HepG2 (cell line): Measurements from ENCODE around the gene KIF13A. TPM values are rescaled to one million over a fixed set of nuclear protein-coding genes. Genes with fewer than 3 reads are reported as not detected.

Experiments
- ATAC-seq: fragments of 200-7000 bp; cut with Tn5 transposase; 3 replicates; pipeline ENCODE4 v1.9.1; 2020; ENCODE audit warnings: mild to moderate bottlenecking, moderate library complexity
- BruUV-seq: library from RNA; stranded (reverse); fragments of 400-500 nt; replicated peaks from 2 replicates; lab custom pipeline; 2021; lab: Mats Ljungman, UMichigan
- CTCF ChIA-PET: fragments of 300-600 bp; formaldehyde crosslinking; extraction: SDS; loops from one replicate; lab custom pipeline; 2021; ENCODE audit warnings: low total read pairs, inconsistent platforms, low intra/inter-chr PET ratio; lab: Yijun Ruan, JAX
- POLR2A ChIA-PET: fragments of 350-600 bp; sonication (Branson Sonifier 250); formaldehyde crosslinking; loops from one replicate; lab custom pipeline; 2020; ENCODE audit warnings: antibody characterized with exemption, inconsistent platforms; lab: Yijun Ruan, JAX
- DNase-seq: peaks from one replicate; pipeline ENCODE4 v3.0.0-alpha.2; 2015; ENCODE audit warnings: low spot score
- FAIRE-seq: peaks from 3 replicates; lab custom pipeline; 2011; peaks lifted over from hg19 to GRCh38; lab: Jason Lieb, UNC
- H2AFZ ChIP-seq: one replicate; pipeline ENCODE4 v1.6.1; 2011; ENCODE audit warnings: low read length, inconsistent platforms
- H3K27ac ChIP-seq: fragments of 300-600 bp; 3 replicates; pipeline ENCODE4 v1.8.0; 2011; ENCODE audit warnings: mixed run types, mild to moderate bottlenecking, mixed read lengths, low read length, inconsistent platforms; ENCODE audit not compliant: insufficient read depth; ENCODE audit errors: extremely low read length
- H3K27me3 ChIP-seq, 2 experiments: fragments of 200-600 bp in 1 of 2; 2 replicates in 1 of 2; 3 replicates in 1 of 2; pipeline versions ENCODE4 v1.6.0 to v1.8.0; 2011; ENCODE audit warnings: low read length in 2 of 2, mild to moderate bottlenecking in 2 of 2, moderate library complexity in 2 of 2, inconsistent platforms in 1 of 2; ENCODE audit not compliant: insufficient read depth in 2 of 2, control insufficient read depth in 1 of 2
- H3K36me3 ChIP-seq, 2 experiments: fragments of 200-600 bp in 1 of 2; replicated peaks in 1 of 2; 2 replicates in 1 of 2; 3 replicates in 1 of 2; pipeline versions ENCODE4 v1.5.1 to v1.8.0; 2011; ENCODE audit warnings: low read length in 2 of 2, inconsistent platforms in 1 of 2; ENCODE audit not compliant: insufficient read depth in 2 of 2, control insufficient read depth in 1 of 2
- H3K4me1 ChIP-seq: 2 replicates; pipeline ENCODE4 v1.5.1; 2012; ENCODE audit warnings: low read length, inconsistent platforms; ENCODE audit not compliant: insufficient read depth
- H3K4me2 ChIP-seq: 2 replicates; pipeline ENCODE4 v1.6.0; 2011; ENCODE audit warnings: low read depth, low read length, inconsistent platforms
- H3K4me3 ChIP-seq, 3 experiments: fragments of 200-600 bp in 1 of 3; sonication (generic), shearing (Covaris generic) in 1 of 3; replicated peaks in 1 of 3; 2 replicates each; pipeline ENCODE4 v1.5.1; 2011 to 2016; ENCODE audit warnings: low read length in 3 of 3, inconsistent platforms in 2 of 3, low read depth in 2 of 3, mild to moderate bottlenecking in 2 of 3, control low read depth in 1 of 3, mixed read lengths in 1 of 3; ENCODE audit not compliant: insufficient read depth in 1 of 3
- H3K79me2 ChIP-seq: one replicate; pipeline ENCODE4 v1.6.1; 2011; ENCODE audit warnings: low read length, inconsistent platforms; ENCODE audit not compliant: insufficient read depth
- H3K9ac ChIP-seq: 2 replicates; pipeline ENCODE4 v1.6.0; 2011; ENCODE audit warnings: mild to moderate bottlenecking, low read depth, low read length, inconsistent platforms; ENCODE audit not compliant: insufficient read depth
- H3K9me3 ChIP-seq: 2 replicates; pipeline ENCODE4 v1.5.1; 2012; ENCODE audit warnings: mild to moderate bottlenecking, low read length
- H4K20me1 ChIP-seq: 2 replicates; pipeline ENCODE4 v1.6.0; 2011; ENCODE audit warnings: inconsistent platforms, mild to moderate bottlenecking, low read length, moderate library complexity; ENCODE audit not compliant: insufficient read depth
- CENPBD1 ChIP-seq: sonication (generic); formaldehyde crosslinking; IDR thresholded peaks from 2 replicates; pipeline ENCODE4 v1.8.0; 2022; ENCODE audit warnings: missing genetic modification reagents, low read depth, mild to moderate bottlenecking, borderline replicate concordance
- CHCHD3 ChIP-seq: sonication (generic); formaldehyde crosslinking; IDR thresholded peaks from 2 replicates; pipeline ENCODE4 v1.8.0; 2022; ENCODE audit warnings: mild to moderate bottlenecking, missing genetic modification reagents, moderate library complexity
- GATA4 ChIP-seq: sonication (generic); IDR thresholded peaks from 2 replicates; pipeline ENCODE4 v1.6.1; 2016; ENCODE audit warnings: antibody characterized with exemption, low read depth, borderline replicate concordance
- HOXA7 ChIP-seq: sonication (generic); formaldehyde crosslinking; IDR thresholded peaks from 2 replicates; pipeline ENCODE4 v1.8.1; 2022; ENCODE audit warnings: mild to moderate bottlenecking, missing genetic modification reagents, moderate library complexity
- MYNN ChIP-seq: sonication (generic); formaldehyde crosslinking; IDR thresholded peaks from 2 replicates; pipeline ENCODE4 v1.4.0; 2020; ENCODE audit warnings: mild to moderate bottlenecking, low read depth, missing genetic modification reagents
- NR1H2 ChIP-seq: sonication (generic); formaldehyde crosslinking; IDR thresholded peaks from 2 replicates; pipeline ENCODE4 v1.8.1; 2022; ENCODE audit warnings: low read depth, missing genetic modification reagents, borderline replicate concordance
- POGZ ChIP-seq: sonication (generic); formaldehyde crosslinking; IDR thresholded peaks from 2 replicates; pipeline ENCODE4 v1.4.0; 2020; ENCODE audit warnings: mild to moderate bottlenecking, missing genetic modification reagents
- RAD51 ChIP-seq: fragments of 450-650 bp; IDR thresholded peaks from 2 replicates; pipeline ENCODE4 v1.6.1; 2016; ENCODE audit warnings: borderline replicate concordance
- SOX13 ChIP-seq, 3 experiments: fragments of 450-650 bp in 1 of 3; sonication (generic) in 1 of 3; formaldehyde crosslinking in 1 of 3; IDR thresholded peaks in 2 of 3; conservative IDR thresholded peaks in 1 of 3; 2 replicates each; pipeline versions ENCODE4 v1.5.0 to v1.6.1; 2016 to 2020; ENCODE audit warnings: antibody characterized with exemption in 1 of 3, mild to moderate bottlenecking in 1 of 3, missing compliant biosample characterization in 1 of 3, missing genetic modification reagents in 1 of 3, moderate library complexity in 1 of 3
- SOX5 ChIP-seq: IDR thresholded peaks from 2 replicates; pipeline ENCODE4 v1.6.1; 2016; ENCODE audit warnings: borderline replicate concordance
- SOX6 ChIP-seq, 2 experiments: fragments of 450-650 bp in 1 of 2; sonication (generic) in 1 of 2; formaldehyde crosslinking in 1 of 2; IDR thresholded peaks; 2 replicates each; pipeline versions ENCODE4 v1.4.0 to v1.6.1; 2017 to 2020; ENCODE audit warnings: antibody characterized with exemption in 1 of 2, mild to moderate bottlenecking in 1 of 2, missing genetic modification reagents in 1 of 2
- TCF7 ChIP-seq: sonication (generic); IDR thresholded peaks from 2 replicates; pipeline ENCODE4 v1.6.1; 2016; ENCODE audit warnings: antibody characterized with exemption, low read depth
- TFAP4 ChIP-seq: sonication (generic); IDR thresholded peaks from 2 replicates; pipeline ENCODE4 v1.6.1; 2016; ENCODE audit warnings: low read depth, borderline replicate concordance
- UBTF ChIP-seq: sonication (generic); formaldehyde crosslinking; IDR thresholded peaks from 2 replicates; pipeline ENCODE4 v1.4.0; 2020; ENCODE audit warnings: mild to moderate bottlenecking, missing genetic modification reagents
- ZNF563 ChIP-seq: sonication (generic); formaldehyde crosslinking; IDR thresholded peaks from 2 replicates; pipeline ENCODE4 v1.8.0; 2022; ENCODE audit warnings: mild to moderate bottlenecking, moderate library complexity, missing genetic modification reagents
- ZNF564 ChIP-seq: sonication (generic); formaldehyde crosslinking; IDR thresholded peaks from 2 replicates; pipeline ENCODE4 v1.8.1; 2023; ENCODE audit warnings: mild to moderate bottlenecking, missing genetic modification reagents
- ZNF619 ChIP-seq: sonication (generic); formaldehyde crosslinking; IDR thresholded peaks from 2 replicates; pipeline ENCODE4 v1.4.0; 2020; ENCODE audit warnings: mild to moderate bottlenecking, missing genetic modification reagents
- WGBS: methylation state at CpG from one replicate; pipeline ENCODE4 v1.1.6; 2017; ENCODE audit warnings: low lambda C conversion rate; 5-methylcytosine and 5-hydroxymethylcytosine counted together
- in situ Hi-C: cut with HindIII; loops from 2 replicates; pipeline ENCODE4 v1.10.0; 2017; ENCODE audit warnings: low pct_unique_long_range_greater_than_20kb; ENCODE audit not compliant: extremely low pct_ligation_motif_present
- intact Hi-C: fragments of 100-400 bp; cut with micrococcal nuclease; formaldehyde crosslinking; loops from one replicate; pipeline ENCODE4 v1.10.0; 2022; ENCODE audit not compliant: unreplicated experiment
- polyA plus RNA-seq, 8 experiments: library from polyadenylated mRNA; depleted of rRNA in 3 of 8; stranded (reverse) in 7 of 8; unstranded in 1 of 8; fragments of >200 nt; fragmentation: Illumina TruSeq in 4 of 8; extraction: Trizol in 4 of 8; gene quantifications; 2 replicates each; pipeline versions ENCODE4 v1.2.1 to v1.2.3, GENCODE V29; 2011 to 2016; ENCODE audit warnings: low read depth in 4 of 8, missing spikeins in 1 of 8, mixed read lengths in 1 of 8; ENCODE audit not compliant: insufficient read depth in 1 of 8
- total RNA-seq, 5 experiments: library from RNA; depleted of rRNA; stranded (reverse); fragments of >200 nt; fragmentation: Illumina TruSeq; extraction: Trizol; gene quantifications; 2 replicates each; pipeline ENCODE4 v1.2.3, GENCODE V29; 2016; ENCODE audit warnings: low read depth in 1 of 5

Gene KIF13A
- total and polyA plus RNA-seq, 2 of the 13 experiments (the other 11 are each of a cell fraction or from before 2014, with no cell fraction given): 21.1 to 37.2 TPM

- H3K4me2 ChIP-seq: no peak overlapping the region
- FAIRE-seq (no peak), ATAC-seq (peak; percentile 70), DNase-seq (peak; percentile 38)
- TF ChIP-seq TCF7: peak; percentile 27; the same call in 1 of the 2 replicates
- TF ChIP-seq RAD51: no peak
- TF ChIP-seq CHCHD3: no peak
- no peak for TF ChIP-seq MYNN (CRISPR knock-in tag)
- no peak for TF ChIP-seq SOX13 (IDR thresholded peaks at IDR 0.05)
- TF ChIP-seq SOX13 (CRISPR knock-in tag; conservative IDR thresholded peaks at IDR 0.05 in 1 of 2, IDR thresholded peaks at IDR 0.05 in 1 of 2): peak in 1 of 2 experiments; percentile 50; a peak in 1 of 4 replicates
- no peak for TF ChIP-seq POGZ
- no peak for TF ChIP-seq SOX6 (IDR thresholded peaks at IDR 0.05)
- 0 out of 2 replicates have a peak, but pooled peaks have one; percentile 22 for TF ChIP-seq SOX6 (CRISPR knock-in tag; IDR thresholded peaks at IDR 0.05)
- TF ChIP-seq ZNF619: no peak
- TF ChIP-seq UBTF (CRISPR knock-in tag): no peak
- TF ChIP-seq SOX5: peak; percentile 52; the same call in 1 of the 2 replicates
- TF ChIP-seq TFAP4: peak; percentile 60; the same call in 1 of the 2 replicates
- no peak for TF ChIP-seq GATA4
- TF ChIP-seq NR1H2 (CRISPR knock-in tag): no peak
- no peak for TF ChIP-seq ZNF564
- TF ChIP-seq HOXA7: no peak
- no peak for TF ChIP-seq ZNF563 (CRISPR knock-in tag)
- no peak for TF ChIP-seq CENPBD1 (CRISPR knock-in tag)
- no peak overlapping the region for H3K4me3 ChIP-seq
- ChIA-PET CTCF (no interaction called here), POLR2A (interaction anchor here (0.6 kb wide), 1 partner anchor 80 kb away, joined by 3 read pairs; no protein-coding TSS in a partner anchor)
- H3K4me1 ChIP-seq: peaks cover 8% of the 10 kb centered on the region; the same call in 1 of the 2 replicates
- no peaks in the 10 kb centered on the region for H3K27me3 ChIP-seq
- H3K36me3 ChIP-seq: peaks cover 9 to 17% of the 10 kb centered on the region in 2 experiments
- no peaks in the 10 kb centered on the region for H4K20me1 ChIP-seq
- no peak overlapping the region for H3K27ac ChIP-seq
- intact Hi-C loops: no loop called here
- H3K9ac ChIP-seq: no peak overlapping the region
- 99% methylated on average over 3 of the region's 3 CpGs for WGBS
- H3K9me3 ChIP-seq: peaks cover 29% of the 10 kb centered on the region
- no TSS peak for BruUV-seq
- no peak overlapping the region for H2AFZ ChIP-seq
- H3K79me2 ChIP-seq: no peaks in the 10 kb centered on the region
- in situ Hi-C loops: no loop called here
Observed at GRCh38 chr6:17892097-17892686, 95.2 kb downstream of the KIF13A start.
